Peyer's patch (tissue), 4 donors: ENCODE results near the gene TRDN. TPM values are rescaled to one million over a fixed set of nuclear protein-coding genes. Genes with fewer than 3 reads are reported as not detected.
"Not testable (repeated sequence)": the region's sequence is repeated elsewhere in the genome, so short reads cannot be mapped to it uniquely, and the experiment has no call there.

Source experiments
- DNase-seq, 3 donors: peaks; one replicate each; pipeline ENCODE4 v3.0.0-alpha.2; 2017 to 2019
- H3K27ac ChIP-seq, 4 donors: fragments of 200-600 bp; sonication (generic); one replicate each; pipeline ENCODE4 v1.5.1; 2016 to 2019
- H3K27me3 ChIP-seq, 2 donors: fragments of 200-600 bp; sonication (generic); one replicate each; pipeline ENCODE4 v1.5.1; 2019
- H3K36me3 ChIP-seq, 3 donors: fragments of 200-600 bp; sonication (generic); one replicate each; pipeline ENCODE4 v1.5.1; 2016 to 2019
- H3K4me1 ChIP-seq, 4 donors: fragments of 200-600 bp; sonication (generic); one replicate each; pipeline ENCODE4 v1.5.1; 2016 to 2019
- H3K4me3 ChIP-seq, 4 donors: fragments of 200-600 bp; sonication (generic); 1 replicate in 3 of 4; 2 replicates in 1 of 4; pipeline ENCODE4 v1.5.1; 2016 to 2019; ENCODE audit warnings: mild to moderate bottlenecking in 1 of 4
- H3K9me3 ChIP-seq, 4 donors: fragments of 200-600 bp; sonication (generic); one replicate each; pipeline ENCODE4 v1.5.1; 2016 to 2019; ENCODE audit warnings: mild to moderate bottlenecking in 1 of 4
- CTCF ChIP-seq, 6 experiments: fragments of 450-650 bp in 4 of 6; fragments of 200-600 bp in 2 of 6; sonication (generic) in 1 of 6; IDR thresholded peaks; one replicate each; pipeline ENCODE4 v1.5.1; 2017 to 2019; ENCODE audit warnings: antibody characterized with exemption in 6 of 6, mild to moderate bottlenecking in 3 of 6, moderate library complexity in 1 of 6
- POLR2A ChIP-seq, 2 donors: fragments of 450-650 bp; IDR thresholded peaks; one replicate each; pipeline ENCODE4 v1.5.1; 2017; ENCODE audit warnings: antibody characterized with exemption in 2 of 2, mild to moderate bottlenecking in 2 of 2, moderate library complexity in 2 of 2
- total RNA-seq, 4 donors: library from RNA; depleted of rRNA; stranded (reverse); fragments of >200 nt; gene quantifications; one replicate each; pipeline ENCODE4 v1.1.0, GENCODE V29; 2016

The TRDN gene
- total RNA-seq, 4 donors from 2014 or later: not detected

- no peak overlapping the region for H3K27ac ChIP-seq
- no peaks in the 10 kb centered on the region for H3K4me1 ChIP-seq
- H3K36me3 ChIP-seq: no peaks in the 10 kb centered on the region
- no peak overlapping the region for H3K4me3 ChIP-seq
- TF ChIP-seq CTCF (IDR thresholded peaks at IDR 0.05) (no peak), POLR2A (IDR thresholded peaks at IDR 0.05) (no peak)
- H3K9me3 ChIP-seq: no peaks in the 10 kb centered on the region
- no peak for DNase-seq
- no peaks in the 10 kb centered on the region for H3K27me3 ChIP-seq
These were observed 128.5 kb downstream of the TRDN start for GRCh38 chr6:123508290-123508689.

- H3K27me3 ChIP-seq: no peaks in the 10 kb centered on the region
- no peaks in the 10 kb centered on the region for H3K36me3 ChIP-seq
- DNase-seq: no peak
These were observed 129.2 kb downstream of the TRDN start for GRCh38 chr6:123507582-123507981.

GRCh38 chr6:123503619-123504018, 133.1 kb downstream of the TRDN start:
- DNase-seq: no peak
- Histone ChIP-seq H3K27ac (no peak overlapping the region), H3K4me1 (no peaks in the 10 kb centered on the region), H3K36me3 (no peaks in the 10 kb centered on the region), H3K4me3 (no peak overlapping the region), H3K9me3 (no peaks in the 10 kb centered on the region), H3K27me3 (no peaks in the 10 kb centered on the region)
- TF ChIP-seq CTCF (IDR thresholded peaks at IDR 0.05) (no peak), POLR2A (IDR thresholded peaks at IDR 0.05) (no peak)

More at GRCh38 chr6:123507582-123507981, 129.2 kb downstream of the TRDN start:
- Histone ChIP-seq H3K4me3 (no peak overlapping the region), H3K4me1 (no peaks in the 10 kb centered on the region), H3K27ac (no peak overlapping the region), H3K9me3 (no peaks in the 10 kb centered on the region)
- TF ChIP-seq POLR2A (IDR thresholded peaks at IDR 0.05) (no peak), CTCF (IDR thresholded peaks at IDR 0.05) (no peak)

- no peaks in the 10 kb centered on the region for H3K36me3 ChIP-seq
- H3K4me3 ChIP-seq: no peak overlapping the region
- H3K27me3 ChIP-seq: no peaks in the 10 kb centered on the region
- H3K27ac ChIP-seq: no peak overlapping the region
- no peak for DNase-seq
- TF ChIP-seq CTCF (IDR thresholded peaks at IDR 0.05) (no peak), POLR2A (IDR thresholded peaks at IDR 0.05) (no peak)
- no peaks in the 10 kb centered on the region for H3K4me1 ChIP-seq
- H3K9me3 ChIP-seq: no peaks in the 10 kb centered on the region
These were observed 139.7 kb downstream of the TRDN start for GRCh38 chr6:123497025-123497424.

GRCh38 chr6:123489589-123489988, 147.2 kb downstream of the TRDN start:
- DNase-seq: no peak
- Histone ChIP-seq H3K27ac (no peak overlapping the region), H3K4me3 (no peak overlapping the region), H3K4me1 (no peaks in the 10 kb centered on the region), H3K36me3 (no peaks in the 10 kb centered on the region), H3K9me3 (no peaks in the 10 kb centered on the region), H3K27me3 (no peaks in the 10 kb centered on the region)
- TF ChIP-seq CTCF (IDR thresholded peaks at IDR 0.05) (no peak), POLR2A (IDR thresholded peaks at IDR 0.05) (no peak)

- no peaks in the 10 kb centered on the region for H3K9me3 ChIP-seq
- H3K4me3 ChIP-seq: no peak overlapping the region
- H3K27ac ChIP-seq: no peak overlapping the region
- no peaks in the 10 kb centered on the region for H3K27me3 ChIP-seq
- no peak for DNase-seq
- TF ChIP-seq CTCF (IDR thresholded peaks at IDR 0.05) (no peak), POLR2A (IDR thresholded peaks at IDR 0.05) (no peak)
- no peaks in the 10 kb centered on the region for H3K4me1 ChIP-seq
- no peaks in the 10 kb centered on the region for H3K36me3 ChIP-seq
These were observed 155.8 kb downstream of the TRDN start for GRCh38 chr6:123480986-123481385.

GRCh38 chr6:123472025-123472702, 164.6 kb downstream of the TRDN start:
- not testable (repeated sequence) for H3K4me1 ChIP-seq, H3K4me3 ChIP-seq, DNase-seq, H3K36me3 ChIP-seq, H3K27ac ChIP-seq, H3K27me3 ChIP-seq, H3K9me3 ChIP-seq
